PFSK-1 (cell line): Measurements from ENCODE around the gene CARD19.

Source experiments
- FOXP2 ChIP-seq: optimal IDR thresholded peaks from 2 replicates; pipeline ENCODE3; 2011; ENCODE audit warnings: borderline replicate concordance, control low read depth, inconsistent platforms; ENCODE audit not compliant: insufficient read depth; ENCODE audit errors: extremely low read length, extremely low read depth
- POLR2AphosphoS5 ChIP-seq: IDR thresholded peaks from 2 replicates; pipeline ENCODE4 v1.6.1; 2012; ENCODE audit warnings: low read depth, mild to moderate bottlenecking, control low read depth, low read length, moderate library complexity
- SIN3A ChIP-seq: IDR thresholded peaks from 2 replicates; pipeline ENCODE4 v1.6.1; 2012; ENCODE audit warnings: mild to moderate bottlenecking, low read length, moderate library complexity, borderline replicate concordance; ENCODE audit not compliant: insufficient read depth
- TAF1 ChIP-seq: IDR thresholded peaks from 2 replicates; pipeline ENCODE4 v1.6.1; 2012; ENCODE audit warnings: low read length, control low read depth, borderline replicate concordance; ENCODE audit not compliant: insufficient read depth
- TF ChIP-seq, protein P1 (sequence below), 2 experiments: IDR thresholded peaks; 2 replicates each; pipeline versions ENCODE4 v1.6.1 to v1.8.0; 2011 to 2012; ENCODE audit warnings: low read depth in 2 of 2, low read length in 2 of 2, control low read depth in 1 of 2, inconsistent platforms in 1 of 2, mild to moderate bottlenecking in 1 of 2, moderate library complexity in 1 of 2; ENCODE audit not compliant: insufficient read depth in 1 of 2

The CARD19 gene

DNA sequence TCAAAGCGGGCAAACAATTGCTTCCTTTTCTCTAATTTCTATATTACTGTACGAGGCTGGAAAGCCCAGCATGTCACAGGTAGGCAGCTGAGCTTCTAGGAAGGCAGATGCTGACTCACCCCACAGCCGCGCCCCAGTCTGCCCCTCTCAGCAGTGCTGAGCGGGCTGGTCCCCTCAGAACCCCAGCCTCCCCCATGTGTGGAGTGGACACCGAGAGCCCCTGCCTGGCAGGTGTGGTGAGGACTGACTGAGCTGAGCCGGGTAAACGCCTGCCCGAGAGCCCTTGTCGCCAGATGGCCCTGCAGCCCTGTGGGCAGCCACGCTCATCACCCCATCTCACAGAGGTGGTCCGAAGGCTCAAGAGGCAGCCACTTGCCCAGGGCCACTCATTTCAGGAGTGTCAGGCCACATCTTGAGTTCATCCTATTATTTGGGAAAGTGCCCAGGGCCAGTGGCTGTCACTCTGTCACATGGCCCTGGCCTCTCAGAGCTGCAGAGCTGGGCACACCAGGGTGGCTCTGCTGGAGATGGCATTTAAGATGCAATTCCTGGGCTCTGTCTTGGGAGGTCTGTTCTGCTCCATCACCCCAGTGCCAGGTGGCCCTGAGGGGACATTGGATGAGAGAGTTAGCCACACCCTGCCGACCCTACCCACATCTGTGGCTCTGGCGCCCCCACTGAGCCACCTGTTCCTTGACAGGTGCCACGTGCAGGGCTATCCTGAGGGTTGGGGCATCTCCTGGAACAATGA lies 12.4 kb downstream of the CARD19 start:
- TF ChIP-seq POLR2AphosphoS5 (no peak), FOXP2 (no peak), SIN3A (no peak)

DNA sequence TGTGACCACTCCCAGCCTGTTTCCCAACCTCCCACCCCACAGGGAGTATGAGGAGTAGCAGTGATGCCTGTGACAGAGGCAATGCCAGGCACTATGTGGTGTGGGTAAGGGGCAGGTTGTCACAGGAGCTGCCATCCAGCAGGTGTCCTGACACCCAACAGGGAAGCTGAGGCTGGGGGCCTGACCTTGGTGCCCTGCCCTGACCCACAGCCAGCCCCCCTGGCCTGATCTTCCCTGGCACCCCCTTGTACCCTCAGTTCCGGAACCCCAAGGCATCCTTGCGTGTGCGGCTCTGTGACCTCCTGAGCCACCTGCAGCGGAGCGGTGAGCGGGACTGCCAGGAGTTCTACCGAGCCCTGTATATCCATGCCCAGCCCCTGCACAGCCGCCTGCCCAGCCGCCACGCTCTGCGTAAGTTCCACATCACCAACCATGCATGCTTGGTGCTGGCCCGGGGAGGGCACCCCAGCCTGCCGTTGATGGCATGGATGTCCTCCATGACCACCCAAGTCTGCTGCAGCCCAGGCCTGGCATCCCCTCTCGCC lies 14.4 kb downstream of the CARD19 start:
- TF ChIP-seq SIN3A = no peak
- TF ChIP-seq, protein P1, sequence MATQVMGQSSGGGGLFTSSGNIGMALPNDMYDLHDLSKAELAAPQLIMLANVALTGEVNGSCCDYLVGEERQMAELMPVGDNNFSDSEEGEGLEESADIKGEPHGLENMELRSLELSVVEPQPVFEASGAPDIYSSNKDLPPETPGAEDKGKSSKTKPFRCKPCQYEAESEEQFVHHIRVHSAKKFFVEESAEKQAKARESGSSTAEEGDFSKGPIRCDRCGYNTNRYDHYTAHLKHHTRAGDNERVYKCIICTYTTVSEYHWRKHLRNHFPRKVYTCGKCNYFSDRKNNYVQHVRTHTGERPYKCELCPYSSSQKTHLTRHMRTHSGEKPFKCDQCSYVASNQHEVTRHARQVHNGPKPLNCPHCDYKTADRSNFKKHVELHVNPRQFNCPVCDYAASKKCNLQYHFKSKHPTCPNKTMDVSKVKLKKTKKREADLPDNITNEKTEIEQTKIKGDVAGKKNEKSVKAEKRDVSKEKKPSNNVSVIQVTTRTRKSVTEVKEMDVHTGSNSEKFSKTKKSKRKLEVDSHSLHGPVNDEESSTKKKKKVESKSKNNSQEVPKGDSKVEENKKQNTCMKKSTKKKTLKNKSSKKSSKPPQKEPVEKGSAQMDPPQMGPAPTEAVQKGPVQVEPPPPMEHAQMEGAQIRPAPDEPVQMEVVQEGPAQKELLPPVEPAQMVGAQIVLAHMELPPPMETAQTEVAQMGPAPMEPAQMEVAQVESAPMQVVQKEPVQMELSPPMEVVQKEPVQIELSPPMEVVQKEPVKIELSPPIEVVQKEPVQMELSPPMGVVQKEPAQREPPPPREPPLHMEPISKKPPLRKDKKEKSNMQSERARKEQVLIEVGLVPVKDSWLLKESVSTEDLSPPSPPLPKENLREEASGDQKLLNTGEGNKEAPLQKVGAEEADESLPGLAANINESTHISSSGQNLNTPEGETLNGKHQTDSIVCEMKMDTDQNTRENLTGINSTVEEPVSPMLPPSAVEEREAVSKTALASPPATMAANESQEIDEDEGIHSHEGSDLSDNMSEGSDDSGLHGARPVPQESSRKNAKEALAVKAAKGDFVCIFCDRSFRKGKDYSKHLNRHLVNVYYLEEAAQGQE (IDR thresholded peaks at IDR 0.05; ENCODE audit: insufficient read depth in 1 of 2, low read depth in 2 of 2, low read length in 2 of 2) = no peak
- TF ChIP-seq TAF1 = no peak
- TF ChIP-seq FOXP2 = no peak
- no peak for TF ChIP-seq POLR2AphosphoS5

DNA sequence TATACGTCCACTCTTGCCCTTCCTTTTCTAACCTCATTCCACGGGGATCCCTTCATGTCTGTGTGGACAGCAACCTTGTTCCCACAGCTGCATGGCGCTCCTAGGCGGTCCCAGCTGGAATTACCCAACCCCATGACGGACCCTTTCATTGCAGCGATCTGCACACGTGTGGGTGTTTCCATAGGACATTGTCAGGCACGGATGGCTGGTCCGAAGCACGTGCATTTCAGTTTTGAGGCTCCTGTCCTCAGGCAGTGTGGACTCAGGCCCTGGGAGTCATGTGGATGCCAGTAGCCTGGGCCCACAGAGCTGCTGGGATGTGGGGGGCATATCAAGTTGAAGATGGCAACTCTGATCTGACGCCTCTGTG lies 15.0 kb downstream of the CARD19 start:
- TF ChIP-seq TAF1 = no peak
- no peak for TF ChIP-seq POLR2AphosphoS5

DNA sequence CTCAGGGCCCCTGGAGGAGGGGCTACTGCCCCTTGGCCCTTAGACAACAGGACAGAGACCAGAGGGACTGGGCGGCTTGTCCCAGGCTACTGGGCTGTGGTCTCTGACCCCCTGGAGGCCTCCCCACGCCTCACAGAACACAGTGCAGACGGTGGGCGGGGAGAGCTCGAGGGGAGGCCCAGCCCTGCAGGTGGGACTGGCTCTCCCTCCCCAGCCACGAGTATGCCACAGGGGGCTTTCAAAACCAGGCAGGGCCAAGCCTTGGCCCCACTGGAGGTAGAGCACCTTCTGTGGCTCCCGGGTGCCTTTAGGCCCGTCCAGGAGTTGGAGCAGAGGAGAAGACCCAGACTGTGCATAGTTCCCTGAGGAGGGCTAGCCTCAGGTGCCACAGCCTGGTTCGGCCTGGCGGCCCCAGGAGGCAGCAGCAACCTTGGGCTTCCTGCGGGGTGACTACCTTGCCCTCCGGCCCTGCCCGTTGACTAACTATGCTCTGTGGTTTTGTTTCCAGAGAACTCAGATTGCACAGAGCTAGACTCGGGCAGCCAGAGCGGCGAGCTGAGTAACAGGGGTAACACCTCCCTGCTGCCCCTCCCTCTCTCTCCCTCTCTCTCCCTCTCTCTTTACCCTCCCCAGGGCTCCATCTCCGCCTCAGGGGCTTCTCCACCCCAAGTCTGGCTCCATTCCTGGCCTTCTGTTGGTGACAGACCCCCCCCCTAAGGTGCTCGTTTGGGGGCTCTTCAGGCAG lies 15.5 kb downstream of the CARD19 start:
- TF ChIP-seq FOXP2 (no peak), SIN3A (no peak), TAF1 (no peak), POLR2AphosphoS5 (no peak)
- TF ChIP-seq, protein P1 (IDR thresholded peaks at IDR 0.05; ENCODE audit: insufficient read depth in 1 of 2, low read depth in 2 of 2, low read length in 2 of 2) = no peak

DNA sequence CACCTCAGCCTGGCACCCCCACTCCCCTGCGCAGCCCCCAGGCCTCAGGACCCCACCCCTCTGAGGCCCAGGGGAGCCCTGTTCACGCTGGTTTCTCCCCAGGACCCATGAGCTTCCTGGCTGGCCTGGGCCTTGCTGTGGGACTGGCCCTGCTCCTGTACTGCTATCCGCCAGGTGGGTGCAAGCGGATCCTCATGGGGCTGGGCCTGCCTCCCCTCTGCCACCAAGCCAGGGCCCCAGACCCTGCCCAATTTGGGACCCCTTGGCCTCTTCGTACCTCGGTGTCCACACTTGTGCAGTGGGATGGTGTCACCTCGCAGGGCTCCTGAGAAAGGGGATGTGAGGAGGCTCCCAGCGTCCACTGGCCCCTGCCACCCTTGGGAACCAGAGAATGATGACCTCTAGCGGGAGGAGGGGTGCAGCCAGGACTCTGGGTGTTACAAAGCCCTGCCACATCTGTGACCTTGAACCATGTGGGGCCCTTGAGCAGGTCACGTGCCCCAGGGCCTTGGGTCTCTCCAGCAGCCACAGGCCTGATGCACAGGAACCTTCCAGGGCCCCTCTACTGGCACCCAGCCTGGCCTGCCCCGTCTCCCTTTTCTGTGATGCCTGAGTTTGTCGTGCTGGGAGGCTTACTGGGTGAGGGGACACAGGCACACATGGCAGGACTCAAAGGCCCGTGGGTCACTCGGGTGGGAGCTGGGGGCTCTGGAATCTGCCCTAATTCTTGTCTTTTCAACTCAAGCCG lies 16.3 kb downstream of the CARD19 start:
- TF ChIP-seq POLR2AphosphoS5 = no peak
- TF ChIP-seq FOXP2 = no peak
- TF ChIP-seq TAF1 = no peak
- TF ChIP-seq, protein P1 (IDR thresholded peaks at IDR 0.05; ENCODE audit: insufficient read depth in 1 of 2, low read depth in 2 of 2, low read length in 2 of 2) = no peak
- TF ChIP-seq SIN3A = no peak
